HG03342 (cell line): ENCODE measurements around the gene GPR33.
"Not testable (repeated sequence)": the region's sequence is repeated elsewhere in the genome, so short reads cannot be mapped to it uniquely, and the experiment has no call there.

ENCODE experiments used
- ATAC-seq: cut with Tn5 transposase; IDR thresholded peaks from one replicate; pipeline ENCODE4 v1.9.1; 2021; ENCODE audit warnings: mild to moderate bottlenecking, moderate library complexity; ENCODE audit not compliant: unreplicated experiment

GPR33 gene

GRCh38 chr14:31461545-31461944 is 26.3 kb downstream of the GPR33 start:
- ATAC-seq, result no peak

DNA sequence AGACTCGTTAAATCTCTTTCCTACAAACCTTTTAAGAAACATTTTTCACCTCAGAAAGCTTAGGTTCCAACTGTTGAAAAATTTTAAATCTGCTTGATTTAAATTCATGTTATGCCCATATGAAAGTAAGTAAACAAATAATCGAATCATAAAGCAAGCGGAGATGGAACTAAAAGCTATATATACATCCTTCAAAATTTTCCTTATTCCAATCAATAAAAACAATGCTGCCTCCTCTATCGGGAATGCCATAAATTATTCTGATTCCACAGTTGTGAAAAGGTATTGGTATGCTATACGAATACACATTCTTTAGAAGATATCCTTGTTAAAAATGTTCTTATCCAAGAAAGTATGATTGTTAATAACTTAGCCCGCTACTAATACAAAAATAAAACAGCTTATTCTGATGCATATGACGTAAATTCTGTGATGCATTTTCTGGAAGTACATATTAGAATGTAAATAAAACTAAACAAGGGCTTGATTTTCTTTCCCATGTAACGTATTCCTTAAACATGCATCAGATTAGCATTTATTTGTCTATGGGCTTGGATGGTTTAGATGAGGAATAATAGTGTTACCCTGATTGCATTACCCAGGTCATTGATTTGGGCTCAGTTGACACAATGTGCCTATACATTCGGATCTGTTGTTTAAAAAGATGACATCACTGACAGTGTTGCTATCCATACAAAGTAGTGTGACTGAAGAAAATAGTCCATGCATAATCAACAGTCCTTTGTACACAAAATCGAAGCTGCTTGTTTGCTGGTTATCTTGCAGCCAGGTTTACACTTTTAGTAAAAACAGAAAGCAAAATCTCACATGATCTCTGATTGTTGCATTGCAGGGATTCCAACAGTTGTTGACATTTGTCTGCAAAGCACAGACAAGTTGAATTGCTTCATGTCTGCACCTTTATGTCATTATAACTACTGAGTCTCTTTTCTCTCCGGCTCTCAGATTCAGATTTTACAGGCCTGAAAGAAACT is 29.9 kb downstream of the GPR33 start:
- ATAC-seq, result no peak

- peak; percentile 97 for ATAC-seq
Observed at GRCh38 chr14:31456841-31457664, 30.8 kb downstream of the GPR33 start, which contains the start of gene DTD2. TSS of gene DTD2 (minus strand) at chr14:31457506. CDS start at chr14:31457393, 113 bp downstream.

- no peak for ATAC-seq
Observed at GRCh38 chr14:31449971-31450610, 37.7 kb downstream of the GPR33 start.

DNA sequence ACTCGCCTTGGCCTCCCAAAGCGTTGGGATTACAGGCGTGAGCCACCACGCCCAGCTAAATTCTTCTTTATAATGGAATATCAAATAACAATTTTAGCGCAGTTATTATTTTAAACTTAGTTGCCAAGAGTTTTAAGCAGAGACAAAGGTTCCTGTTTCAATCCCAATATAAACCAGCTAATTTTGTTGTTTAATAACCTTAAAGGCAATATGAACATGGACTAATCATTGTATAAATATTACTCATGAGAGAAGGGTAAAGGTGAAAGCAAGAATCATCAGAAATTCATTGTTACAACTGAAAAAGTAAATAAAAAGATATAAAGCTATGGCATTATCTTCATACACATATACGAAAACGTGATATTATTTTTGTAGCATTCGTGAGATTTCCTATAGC is 38.7 kb downstream of the GPR33 start:
- ATAC-seq, result no peak

- ATAC-seq, result no peak
Observed at GRCh38 chr14:31445703-31446102, 42.1 kb downstream of the GPR33 start.

DNA sequence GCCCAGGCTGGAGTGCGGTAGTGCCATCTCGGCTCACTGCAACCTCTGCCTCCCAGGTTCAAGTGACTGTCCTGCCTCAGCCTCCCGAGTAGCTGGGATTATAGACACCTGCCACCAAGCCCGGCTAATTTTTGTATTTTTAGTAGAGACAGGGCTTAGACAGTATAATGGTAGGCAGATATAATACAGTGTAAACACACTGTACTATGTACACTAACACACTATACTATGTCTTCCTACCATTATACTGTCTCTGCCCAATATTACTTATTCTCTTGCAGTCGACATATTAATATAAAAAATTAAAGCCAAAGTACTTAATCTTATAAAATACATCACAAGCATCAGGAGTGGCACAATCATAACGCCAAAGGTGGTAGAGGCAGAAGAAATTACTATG is 45.6 kb downstream of the GPR33 start:
- no peak for ATAC-seq

GRCh38 chr14:31441273-31442111 is 46.3 kb downstream of the GPR33 start:
- ATAC-seq, result no peak

GRCh38 chr14:31440280-31440679 is 47.6 kb downstream of the GPR33 start:
- no peak for ATAC-seq

GRCh38 chr14:31439561-31439960 is 48.3 kb downstream of the GPR33 start:
- ATAC-seq, result no peak

- ATAC-seq, result not testable (repeated sequence)
Observed at GRCh38 chr14:31437045-31437691, 50.7 kb downstream of the GPR33 start.

- no peak for ATAC-seq
Observed at GRCh38 chr14:31435276-31435675, 52.6 kb downstream of the GPR33 start.
